GM18520 (cell line): Measurements from ENCODE around the gene ATRAID.
"Not testable (repeated sequence)": the region's sequence is repeated elsewhere in the genome, so short reads cannot be mapped to it uniquely, and the experiment has no call there.

Experiments used
- ATAC-seq: cut with Tn5 transposase; IDR thresholded peaks from one replicate; pipeline ENCODE4 v1.9.1; 2021; ENCODE audit not compliant: unreplicated experiment

ATRAID gene, protein sequence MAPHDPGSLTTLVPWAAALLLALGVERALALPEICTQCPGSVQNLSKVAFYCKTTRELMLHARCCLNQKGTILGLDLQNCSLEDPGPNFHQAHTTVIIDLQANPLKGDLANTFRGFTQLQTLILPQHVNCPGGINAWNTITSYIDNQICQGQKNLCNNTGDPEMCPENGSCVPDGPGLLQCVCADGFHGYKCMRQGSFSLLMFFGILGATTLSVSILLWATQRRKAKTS

DNA sequence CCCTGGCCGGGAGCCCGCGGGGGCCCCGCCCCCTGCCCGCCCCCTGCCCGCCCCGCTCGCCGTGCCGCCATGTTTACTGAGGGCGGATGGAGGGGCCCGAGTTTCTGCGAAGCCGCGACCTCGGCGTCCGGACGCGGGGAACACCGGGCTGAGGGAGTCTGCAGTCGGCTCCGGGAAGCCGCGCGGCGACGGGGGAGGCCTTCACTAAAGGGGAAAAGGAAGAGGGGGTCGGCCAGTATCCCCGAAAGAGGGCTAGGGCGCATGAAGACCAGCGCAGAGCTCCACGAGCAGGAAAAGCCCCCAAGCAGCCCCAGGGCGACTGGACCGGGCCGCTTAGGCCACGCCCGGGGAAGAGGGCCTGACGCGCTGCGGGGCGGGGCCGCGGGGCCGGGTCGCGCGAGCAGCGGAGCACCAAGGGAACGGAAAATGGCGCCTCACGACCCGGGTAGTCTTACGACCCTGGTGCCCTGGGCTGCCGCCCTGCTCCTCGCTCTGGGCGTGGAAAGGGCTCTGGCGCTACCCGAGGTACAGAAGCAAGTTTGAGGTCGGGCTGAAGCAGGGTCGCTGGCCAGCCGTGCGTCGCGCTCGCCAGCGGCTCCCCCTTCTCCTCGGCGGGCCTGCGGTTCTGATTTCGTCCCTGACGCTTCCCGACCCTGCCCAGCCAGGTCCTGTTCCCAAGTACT is at the start of gene ATRAID, which contains the start of gene SLC5A6:
Gene ATRAID, plus strand, starts transcription at position 99 of the 683 bp plus-strand sequence. Its CDS starts 328 bp downstream, at position 427.
Gene SLC5A6, minus strand, starts transcription at position 326 of the 683 bp plus-strand sequence. CDS start 4,618 bp downstream, outside the sequence.
- peak; percentile 67 for ATAC-seq

DNA sequence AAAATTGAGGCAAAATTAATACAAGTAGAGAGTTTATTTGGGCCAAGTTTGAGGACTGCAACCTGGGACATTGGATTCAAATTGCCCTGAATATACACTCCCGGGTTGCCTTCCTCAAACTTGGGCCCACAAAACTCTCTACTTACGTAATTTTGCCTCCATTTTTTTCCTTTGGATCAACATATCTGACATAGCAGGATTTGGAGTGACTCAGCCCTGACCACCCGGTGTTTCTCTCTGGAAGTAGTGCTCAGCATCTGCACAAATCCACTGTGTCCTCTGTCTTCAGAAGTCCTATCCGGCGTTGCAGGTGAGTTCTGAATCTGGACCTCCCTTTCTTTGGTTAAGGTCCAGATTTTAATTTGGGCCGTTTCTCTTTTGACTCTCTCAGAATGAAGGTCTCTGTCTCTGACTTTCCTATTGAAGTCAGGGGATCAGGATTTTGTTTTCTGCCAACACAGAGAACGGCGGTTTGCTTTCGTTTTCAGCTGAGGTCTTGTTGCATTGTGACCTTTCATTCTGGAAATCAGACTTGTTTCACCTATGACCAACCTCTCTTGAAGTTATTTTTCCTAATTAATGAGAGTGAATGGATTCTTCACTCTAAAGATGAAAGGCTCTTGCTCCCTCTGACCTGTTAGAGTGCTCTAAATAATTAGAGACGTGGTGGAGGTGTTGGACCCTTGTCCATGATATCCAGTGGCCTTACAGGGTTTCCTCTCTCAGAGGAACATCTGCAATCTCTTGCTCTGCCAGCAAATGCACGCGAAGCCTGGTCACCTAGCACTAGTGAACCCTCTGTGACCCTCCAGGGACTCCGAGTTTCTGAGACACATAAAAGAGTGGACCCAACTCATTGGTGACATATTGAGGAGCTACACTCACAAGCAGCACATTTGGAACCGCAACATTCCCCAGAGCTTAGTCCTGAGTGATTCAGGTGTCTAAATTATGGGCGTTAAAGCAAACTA is 49.4 kb upstream of the ATRAID start:
- ATAC-seq = no peak

DNA sequence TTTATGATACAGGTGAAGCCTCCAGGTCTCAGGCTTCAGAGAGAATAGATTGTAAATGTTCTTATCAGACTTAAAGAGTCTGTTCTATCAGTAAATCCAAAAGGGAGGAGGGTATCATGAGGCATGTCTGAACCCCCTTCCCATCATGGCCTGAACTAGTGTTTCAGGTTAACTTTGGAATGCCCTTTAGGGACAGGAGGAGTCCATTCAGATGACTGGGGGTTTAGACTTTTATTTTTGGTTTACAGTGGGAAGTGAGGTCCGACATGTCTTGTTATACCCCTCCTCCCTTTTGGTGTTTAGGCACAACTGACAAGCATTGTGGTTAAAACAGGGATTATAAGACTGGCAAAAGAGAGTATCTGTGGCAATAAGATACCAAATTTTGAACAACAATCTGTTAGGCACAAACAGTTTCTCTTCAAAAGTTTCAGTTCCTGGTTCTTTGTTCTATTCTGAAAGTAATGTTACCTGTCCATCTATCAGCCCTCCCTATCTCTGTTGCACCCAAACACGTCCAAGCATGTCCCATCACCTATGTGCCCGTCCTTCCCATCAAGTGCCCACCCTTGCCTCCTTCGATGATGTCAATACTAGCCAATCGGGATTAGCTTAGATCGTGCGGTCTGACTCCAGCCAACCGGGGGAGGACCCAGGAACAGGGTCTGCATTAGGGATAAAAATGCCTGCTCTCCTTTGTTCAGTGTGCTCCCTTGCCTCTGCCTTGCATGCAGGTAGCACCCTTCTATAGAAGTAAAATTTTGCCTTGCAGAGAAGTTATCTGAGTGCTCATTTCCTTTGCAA is 46.7 kb upstream of the ATRAID start:
- ATAC-seq = no peak

DNA sequence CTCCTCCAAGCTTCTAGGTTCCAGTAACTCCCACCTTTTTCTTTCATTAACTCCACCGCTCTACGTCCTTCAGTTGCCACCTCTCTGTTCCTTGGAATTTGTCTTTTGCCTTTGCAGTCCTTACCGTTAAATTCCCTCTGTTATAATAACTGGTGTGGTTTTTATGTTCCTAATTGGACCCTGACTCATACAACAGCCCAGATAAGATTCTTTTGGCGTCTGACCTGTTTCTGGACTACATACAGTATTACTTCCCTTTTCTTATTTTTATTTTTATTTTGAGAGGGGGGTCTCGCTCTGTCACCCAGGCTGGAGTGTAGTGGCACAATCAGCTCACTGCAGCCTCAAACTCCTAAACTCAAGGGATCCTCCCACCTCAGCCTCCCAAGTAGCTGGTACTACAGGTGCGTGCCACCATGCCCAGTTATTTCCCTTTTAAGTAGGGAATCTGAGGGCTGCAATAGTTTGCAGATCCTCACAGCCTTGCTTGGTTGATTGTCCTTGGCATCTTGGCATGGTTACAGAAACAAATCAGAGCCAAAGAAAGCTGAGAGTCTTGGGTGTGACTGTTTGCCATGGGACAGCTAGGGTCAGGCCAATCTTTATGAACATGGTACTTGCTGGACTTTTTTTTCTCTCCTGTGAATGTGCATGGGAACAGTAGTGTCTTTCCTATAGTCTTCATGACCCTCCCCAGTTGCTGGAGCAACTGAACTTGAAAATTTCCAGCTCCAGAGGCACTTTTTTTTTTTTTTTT is 41.1 kb upstream of the ATRAID start:
- no peak for ATAC-seq

DNA sequence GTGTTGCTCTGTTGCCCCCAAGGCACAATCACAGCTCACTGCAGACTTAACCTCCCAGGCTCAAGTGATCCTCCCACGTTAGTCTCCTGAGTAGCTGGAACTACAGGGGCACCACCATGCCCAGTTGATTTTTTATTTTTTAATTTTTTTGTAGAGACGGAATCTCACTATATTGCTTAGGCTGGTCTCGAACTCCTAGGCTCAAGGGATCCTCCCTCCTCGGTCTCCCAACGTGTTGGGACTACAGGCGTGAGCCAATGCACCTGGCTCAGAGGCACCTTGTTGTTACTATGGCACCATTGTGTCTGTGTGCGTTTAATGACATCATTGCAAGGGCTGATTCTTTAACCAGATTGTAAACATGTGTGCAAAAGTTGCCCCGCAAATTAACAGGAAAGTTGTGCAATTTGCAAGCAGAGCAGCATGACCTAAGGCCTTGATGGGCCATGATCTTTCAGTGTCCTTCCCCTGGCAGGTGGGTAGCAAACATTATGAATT is 40.4 kb upstream of the ATRAID start:
- no peak for ATAC-seq

DNA sequence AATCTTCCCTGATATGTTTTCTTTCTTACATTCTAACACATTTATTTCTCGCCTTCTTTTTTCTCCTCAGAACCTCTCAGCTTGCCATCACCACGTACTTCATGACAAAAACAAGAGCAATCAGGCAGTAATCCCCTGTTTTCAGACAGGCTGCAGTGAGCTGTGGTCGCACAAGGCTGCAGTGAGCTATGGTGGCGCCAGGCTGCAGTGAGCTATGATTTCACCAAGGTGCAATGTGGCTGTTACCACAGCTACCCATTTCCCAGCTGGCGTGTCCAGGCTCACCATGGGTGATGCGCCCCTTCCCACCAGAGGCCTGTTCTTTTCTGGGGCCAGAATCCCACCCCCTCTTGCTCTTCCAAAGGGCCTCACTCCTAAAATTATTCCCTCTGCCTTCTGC is 37.2 kb upstream of the ATRAID start:
- no peak for ATAC-seq

DNA sequence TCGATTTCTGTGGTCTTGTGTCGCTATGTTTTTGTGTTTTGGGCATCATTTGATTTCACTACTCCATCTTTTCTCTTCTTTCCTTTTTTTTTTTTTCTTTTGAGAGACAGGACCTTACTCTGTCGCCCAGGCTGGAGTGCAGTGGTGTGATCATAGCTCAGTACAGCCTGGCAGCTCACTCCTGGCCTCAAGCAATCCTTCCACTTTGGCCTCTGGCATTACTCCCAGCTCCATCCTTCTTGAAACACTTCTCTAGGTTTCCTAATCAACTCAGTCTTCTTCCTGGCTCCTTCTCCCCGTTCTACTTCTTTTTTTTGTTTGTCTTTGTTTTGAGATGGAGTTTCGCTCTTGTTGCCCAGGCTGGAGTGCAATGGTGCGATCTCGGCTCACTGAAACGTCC is 36.5 kb upstream of the ATRAID start:
- ATAC-seq = no peak

DNA sequence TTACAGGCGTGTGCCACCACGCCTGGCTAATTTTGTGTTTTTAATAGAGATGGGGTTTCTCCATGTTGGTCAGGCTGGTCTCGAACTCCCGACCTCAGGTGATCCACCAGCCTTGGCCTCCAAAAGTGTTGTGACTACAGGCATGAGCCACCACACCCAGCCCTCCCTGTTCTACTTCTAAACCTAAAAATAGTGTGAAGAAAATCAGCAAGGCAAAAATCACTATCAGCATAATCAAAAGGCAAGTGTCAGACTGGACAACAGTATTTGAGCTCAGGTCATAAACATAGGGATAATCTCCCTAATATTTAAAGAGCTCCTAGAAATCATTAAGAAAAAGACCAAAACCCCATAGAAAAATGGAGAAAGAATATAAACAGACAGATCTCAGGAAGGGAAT is 36.1 kb upstream of the ATRAID start:
- not testable (repeated sequence) for ATAC-seq

DNA sequence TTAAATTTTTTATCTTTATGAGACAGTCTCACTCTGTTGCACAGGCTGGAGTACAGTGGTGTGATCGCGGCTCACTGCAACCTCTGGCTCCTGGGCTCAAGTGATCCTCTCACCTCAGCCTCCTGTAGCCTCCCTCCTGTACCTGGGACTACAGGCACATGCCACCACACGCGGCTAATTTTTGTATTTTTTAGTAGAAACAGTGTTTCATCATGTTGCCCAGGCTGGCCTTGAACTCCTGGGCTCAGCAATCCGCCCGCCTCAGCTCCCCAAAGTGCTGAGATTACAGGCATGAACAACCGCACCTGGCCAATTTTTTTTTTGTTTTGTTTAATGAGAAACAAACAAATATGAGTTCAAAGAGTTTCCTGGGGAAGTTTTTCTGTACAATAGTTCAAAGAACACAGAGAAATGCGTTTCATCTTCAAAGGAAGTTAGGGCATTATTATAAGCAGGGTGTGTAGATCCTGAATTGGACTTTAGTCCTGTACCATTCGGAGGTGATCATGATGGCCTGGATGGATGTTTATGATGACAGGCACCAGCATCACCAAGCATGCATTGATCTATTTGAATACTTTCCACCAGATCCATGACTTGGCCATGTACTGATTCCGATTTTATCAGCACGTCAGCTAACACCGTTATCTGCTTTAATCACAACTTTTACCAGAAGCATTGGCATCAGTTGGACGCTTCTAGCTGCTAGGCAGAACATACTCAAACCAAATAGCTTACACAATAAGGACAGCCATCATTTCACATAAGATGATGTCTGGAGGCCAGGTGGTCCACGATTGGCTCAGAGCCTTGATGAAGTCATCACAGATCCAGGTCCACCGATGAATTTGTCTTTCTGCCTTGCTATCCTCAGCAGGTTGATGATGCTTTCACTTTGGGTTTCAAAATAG is 34.1 kb upstream of the ATRAID start:
- ATAC-seq = no peak

DNA sequence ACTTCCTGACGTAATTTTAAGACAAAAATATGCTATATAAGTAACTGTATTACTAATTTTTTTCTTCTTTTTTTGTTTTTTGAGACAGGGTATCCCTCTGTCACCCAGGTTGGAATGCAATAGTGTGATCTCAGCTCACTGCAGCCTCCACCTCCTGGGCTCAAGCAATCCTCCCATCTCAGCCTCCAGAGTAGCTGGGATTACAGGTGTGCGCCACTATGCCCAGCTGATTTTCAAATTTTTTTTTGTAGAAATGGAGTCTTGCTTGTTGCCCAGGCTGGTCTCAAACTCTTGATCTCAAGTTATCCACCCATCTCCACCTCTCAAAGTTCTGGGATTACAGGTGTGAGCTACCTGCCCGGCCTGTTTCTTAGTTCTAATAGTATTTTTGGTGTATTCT is 33.4 kb upstream of the ATRAID start:
- no peak for ATAC-seq

DNA sequence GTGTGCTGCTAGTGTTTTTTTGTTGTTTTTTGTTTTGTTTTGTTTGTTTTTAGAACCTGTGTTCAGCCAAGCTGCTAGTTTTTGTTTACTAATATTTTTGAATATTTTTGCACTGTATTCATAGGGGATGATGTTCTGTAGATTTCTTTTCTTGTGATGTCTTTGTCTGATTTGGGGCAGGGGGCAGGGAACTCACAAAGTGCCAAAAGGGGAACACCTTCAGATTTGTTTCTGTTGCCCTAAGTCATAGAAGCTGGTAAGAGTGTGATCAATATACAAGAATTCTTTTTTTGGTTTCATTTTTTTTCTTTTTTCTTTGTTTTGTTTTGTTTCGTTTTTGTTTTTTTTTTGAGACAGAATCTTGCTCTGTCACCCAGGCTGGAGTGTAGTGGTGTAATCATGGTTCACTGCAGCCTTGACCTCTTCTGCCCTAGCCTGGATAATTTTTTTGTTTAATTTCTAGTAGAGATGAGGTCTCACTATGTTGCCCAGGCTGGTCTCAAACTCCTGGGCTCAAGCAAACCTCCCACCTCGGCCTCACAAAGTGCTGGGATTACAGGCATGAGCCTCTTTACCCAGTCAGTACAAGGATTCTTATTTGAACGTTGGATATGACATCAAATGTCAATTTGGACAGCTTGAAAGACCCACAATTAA is 32.4 kb upstream of the ATRAID start:
- no peak for ATAC-seq

DNA sequence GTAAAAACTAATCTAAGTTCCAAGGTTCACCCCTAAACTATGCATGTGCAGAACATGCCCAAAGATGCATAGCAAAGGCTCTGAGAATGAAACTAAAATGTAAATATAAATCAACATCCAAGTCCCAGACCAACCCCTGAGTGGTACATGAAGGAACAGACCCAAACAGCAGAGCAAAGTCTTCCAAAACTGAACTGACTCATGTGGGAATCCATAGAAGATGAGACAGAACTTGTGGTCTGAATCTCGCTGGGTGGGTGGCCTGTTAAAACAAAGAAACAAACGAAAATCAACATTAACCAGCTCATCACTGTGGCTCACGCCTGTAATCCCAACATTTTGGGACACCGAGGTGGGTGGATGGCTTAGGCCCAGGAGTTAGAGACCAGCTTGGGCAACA is 29.5 kb upstream of the ATRAID start:
- no peak for ATAC-seq

DNA sequence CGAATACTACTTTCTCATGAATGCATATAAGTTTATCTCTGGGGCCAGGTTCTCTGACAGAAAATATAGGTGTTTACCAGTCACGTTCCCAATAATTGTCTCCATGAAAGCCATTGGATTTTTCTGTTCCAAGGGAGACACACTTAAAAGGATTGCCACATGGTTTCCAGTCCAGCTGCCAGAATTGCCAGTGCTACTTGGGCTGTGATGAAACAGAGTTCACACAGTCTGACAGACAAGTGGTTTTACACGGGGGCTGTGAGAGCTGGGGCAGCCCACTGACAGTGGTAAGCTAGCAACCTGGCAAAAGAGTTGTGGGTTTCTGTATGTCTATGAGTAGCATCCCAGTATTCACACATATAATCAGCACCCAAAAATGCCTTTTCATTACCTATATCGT is 27.7 kb upstream of the ATRAID start:
- ATAC-seq = no peak

DNA sequence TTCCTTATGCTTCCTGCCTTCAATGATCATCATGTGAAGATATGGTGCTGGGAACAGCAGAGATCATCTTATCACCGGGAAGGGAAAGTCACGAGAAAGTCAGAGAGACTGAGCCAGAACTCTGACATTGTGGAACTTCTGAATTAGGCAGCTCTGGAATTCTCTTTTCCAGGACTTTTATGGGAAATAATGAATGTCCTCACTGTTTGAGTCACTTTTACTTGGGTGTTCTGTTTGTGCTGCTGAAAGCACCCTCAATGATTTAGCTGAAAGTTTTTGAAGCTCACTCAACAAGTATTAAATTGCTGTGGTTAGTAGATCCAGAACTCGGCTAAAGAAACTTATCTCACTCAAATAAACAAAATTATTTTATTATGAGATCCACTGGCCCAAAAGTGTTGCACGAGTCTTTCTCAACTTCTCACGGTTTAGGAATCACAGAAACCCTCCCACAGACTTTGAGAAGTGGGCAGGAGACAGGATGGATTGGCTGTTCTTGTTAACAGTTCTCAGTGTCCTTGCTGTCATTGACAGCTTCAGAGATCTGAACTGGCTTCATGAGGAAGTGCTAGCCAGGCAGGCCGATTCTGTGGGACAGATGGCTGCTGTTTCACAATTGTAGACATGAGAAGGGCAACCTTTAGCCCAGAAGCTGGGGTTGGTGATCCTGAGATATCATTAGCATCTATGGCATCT is 26.4 kb upstream of the ATRAID start:
- no peak for ATAC-seq

DNA sequence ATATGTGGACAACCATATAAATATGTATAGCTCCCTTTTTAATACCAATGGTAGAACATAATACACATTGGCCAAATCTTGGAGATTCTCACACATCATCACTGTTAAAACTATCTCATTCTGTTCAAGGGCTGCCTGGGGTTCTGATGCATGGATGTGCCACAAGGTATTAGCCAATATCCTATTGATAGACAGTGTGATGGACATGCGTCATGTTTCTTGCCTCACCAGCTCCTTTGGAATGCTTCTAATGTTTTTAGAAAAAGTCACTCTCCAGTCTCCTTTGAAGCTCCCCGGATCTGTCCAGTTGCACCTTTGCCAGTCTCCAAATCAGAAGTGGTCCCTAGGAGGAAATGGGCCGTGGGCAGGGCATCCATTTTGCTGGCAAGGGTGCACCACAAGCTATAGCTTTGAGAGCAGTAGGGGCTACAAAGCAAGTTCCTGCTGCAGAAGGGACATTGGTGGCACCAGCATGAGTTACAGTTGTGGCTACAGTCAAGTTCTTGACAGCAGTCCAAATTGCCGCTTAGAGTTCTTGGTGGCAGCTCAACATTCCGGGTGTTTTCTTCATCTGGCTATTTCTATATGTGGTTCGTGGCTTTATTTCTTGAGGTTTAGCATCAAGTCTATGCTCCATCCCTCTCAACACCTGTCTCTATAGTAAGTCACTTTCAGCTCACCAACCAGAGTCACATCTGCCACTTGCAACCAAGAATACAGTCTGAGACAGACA is 25.1 kb upstream of the ATRAID start:
- ATAC-seq = no peak

DNA sequence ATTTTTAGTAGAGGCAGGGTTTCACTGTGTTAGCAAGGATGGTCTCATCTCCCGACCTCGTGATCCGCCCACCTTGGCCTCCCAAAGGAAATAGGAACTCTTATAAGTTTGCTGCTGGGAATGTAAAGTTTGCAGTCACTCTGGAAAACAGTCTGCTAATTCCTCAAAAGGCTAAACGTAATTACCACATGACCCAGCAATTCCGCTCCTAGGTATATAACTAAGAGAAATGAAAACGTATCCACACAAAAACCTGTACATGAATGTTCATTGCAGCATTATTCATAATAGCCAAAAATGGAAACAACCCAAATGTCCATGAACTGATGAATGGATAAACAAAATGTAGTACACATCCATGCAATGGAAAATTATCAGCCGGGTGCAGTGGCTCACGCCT is 21.9 kb upstream of the ATRAID start:
- ATAC-seq = no peak
